Caco-2 (cell line): Measurements from ENCODE around the gene FAM174C. TPM values are rescaled to one million over a fixed set of nuclear protein-coding genes. Genes with fewer than 3 reads are reported as not detected.
A peak's percentile ranks its signal among the peaks of the same experiment; 100 is the strongest.

Source experiments
- BruUV-seq: library from RNA; stranded (reverse); fragments of 400-500 nt; replicated peaks from 2 replicates; lab custom pipeline; 2021; lab: Mats Ljungman, UMichigan
- CTCF ChIA-PET: fragments of 300-600 bp; sonication (Branson Sonifier 250); formaldehyde crosslinking; loops from one replicate; lab custom pipeline; 2022; ENCODE audit warnings: antibody characterized with exemption; lab: Charles Lee
- POLR2A ChIA-PET: fragments of 300-600 bp; sonication (Branson Sonifier 250); formaldehyde crosslinking; loops from one replicate; lab custom pipeline; 2022; ENCODE audit warnings: antibody characterized with exemption; lab: Charles Lee
- DNase-seq, 2 experiments: peaks; one replicate each; pipeline versions ENCODE4 v3.0.0 to v3.0.0-alpha.2; 2020 to 2022
- H3K27me3 ChIP-seq: replicated peaks from 2 replicates; pipeline ENCODE4 v1.6.0; 2011; ENCODE audit warnings: low read length; ENCODE audit not compliant: control insufficient read depth, insufficient read depth
- H3K36me3 ChIP-seq: 2 replicates; pipeline ENCODE4 v1.5.1; 2011; ENCODE audit warnings: low read length; ENCODE audit not compliant: control insufficient read depth, insufficient read depth
- H3K4me1 ChIP-seq: fragments of 250-450 bp; sonication (Bioruptor Pico); 2 replicates; pipeline ENCODE4 v1.5.1; 2020; ENCODE audit warnings: mild to moderate bottlenecking
- H3K4me3 ChIP-seq: 2 replicates; pipeline ENCODE4 v1.5.1; 2011; ENCODE audit warnings: low read depth, mild to moderate bottlenecking, control low read depth, low read length
- H3K9me3 ChIP-seq: fragments of 250-450 bp; sonication (Bioruptor Pico); 2 replicates; pipeline ENCODE4 v1.5.1; 2020; ENCODE audit warnings: mild to moderate bottlenecking, moderate library complexity
- H3K27ac Mint-ChIP-seq: one replicate; pipeline ENCODE4 v1.8.0; 2022; ENCODE audit warnings: mixed read lengths; ENCODE audit not compliant: unreplicated experiment
- H3K27me3 Mint-ChIP-seq: one replicate; pipeline ENCODE4 v1.8.0; 2022; ENCODE audit warnings: mixed read lengths; ENCODE audit not compliant: insufficient read depth, unreplicated experiment
- H3K36me3 Mint-ChIP-seq: one replicate; pipeline ENCODE4 v1.8.0; 2022; ENCODE audit warnings: mild to moderate bottlenecking, mixed read lengths; ENCODE audit not compliant: insufficient read depth, unreplicated experiment
- H3K4me1 Mint-ChIP-seq: one replicate; pipeline ENCODE4 v1.8.0; 2022; ENCODE audit warnings: low read depth, mixed read lengths; ENCODE audit not compliant: unreplicated experiment
- H3K4me3 Mint-ChIP-seq: one replicate; pipeline ENCODE4 v1.8.0; 2022; ENCODE audit warnings: mild to moderate bottlenecking, moderate library complexity, mixed read lengths; ENCODE audit not compliant: unreplicated experiment
- H3K9me3 Mint-ChIP-seq: one replicate; pipeline ENCODE4 v1.8.0; 2022; ENCODE audit warnings: mixed read lengths; ENCODE audit not compliant: unreplicated experiment
- CTCF ChIP-seq, 2 experiments: fragments of 200-600 bp in 1 of 2; IDR thresholded peaks; 1 replicate in 1 of 2; 2 replicates in 1 of 2; pipeline versions ENCODE4 v1.5.1 to v1.8.0; 2011 to 2022; ENCODE audit warnings: antibody characterized with exemption in 1 of 2, control low read depth in 1 of 2, inconsistent platforms in 1 of 2, low read depth in 1 of 2, low read length in 1 of 2, mild to moderate bottlenecking in 1 of 2, moderate library complexity in 1 of 2; ENCODE audit not compliant: insufficient read depth in 1 of 2, severe bottlenecking in 1 of 2, unreplicated experiment in 1 of 2
- intact Hi-C: fragments of 100-400 bp; cut with micrococcal nuclease; formaldehyde crosslinking; loops from one replicate; pipeline ENCODE4 v1.10.0; 2022; ENCODE audit not compliant: unreplicated experiment
- total RNA-seq: library from RNA; stranded (reverse); gene quantifications from 2 replicates; pipeline ENCODE4 v1.2.3, GENCODE V29; 2022

FAM174C gene
- total RNA-seq, 1 experiment from 2014 or later: 51.0 TPM

GRCh38 chr19:1299801-1300200 is 24.5 kb downstream of the FAM174C start:
- BruUV-seq: no TSS peak
- no peaks in the 10 kb centered on the region for H3K27me3 Mint-ChIP-seq
- TF ChIP-seq CTCF (IDR thresholded peaks at IDR 0.05; ENCODE audit: insufficient read depth in 1 of 2, low read depth in 1 of 2, low read length in 1 of 2, severe bottlenecking in 1 of 2, unreplicated experiment in 1 of 2): no peak
- Histone ChIP-seq H3K36me3 (no peaks in the 10 kb centered on the region), H3K4me3 (no peak overlapping the region), H3K9me3 (no peaks in the 10 kb centered on the region), H3K27me3 (no peaks in the 10 kb centered on the region), H3K4me1 (peaks cover 10% of the 10 kb centered on the region)
- no peak overlapping the region for H3K27ac Mint-ChIP-seq
- intact Hi-C loops: loop anchor here (10.0 kb wide), 1 partner anchor 1245 kb away; no protein-coding TSS in a partner anchor
- H3K9me3 Mint-ChIP-seq: no peaks in the 10 kb centered on the region
- peaks cover 6% of the 10 kb centered on the region for H3K36me3 Mint-ChIP-seq
- CTCF ChIA-PET: no interaction called here
- POLR2A ChIA-PET: no interaction called here
- H3K4me3 Mint-ChIP-seq: no peak overlapping the region
- H3K4me1 Mint-ChIP-seq: peaks cover 5% of the 10 kb centered on the region
- DNase-seq: no peak

GRCh38 chr19:1300744-1301490 is 25.6 kb downstream of the FAM174C start:
- Mint-ChIP-seq H3K36me3 (peaks cover 6% of the 10 kb centered on the region), H3K4me1 (peaks cover 5% of the 10 kb centered on the region), H3K27ac (no peak overlapping the region), H3K27me3 (no peaks in the 10 kb centered on the region), H3K4me3 (no peak overlapping the region), H3K9me3 (no peaks in the 10 kb centered on the region)
- H3K4me1 ChIP-seq: peaks cover 11% of the 10 kb centered on the region
- ChIA-PET POLR2A (interaction anchor here (0.7 kb wide), 1 partner anchor 105 kb away, joined by 4 read pairs; no protein-coding TSS in a partner anchor), CTCF (interaction anchor here (0.5 kb wide), 1 partner anchor 25 kb away, joined by 3 read pairs; no protein-coding TSS in a partner anchor)
- TSS peak; percentile 68 for BruUV-seq
- no peak for DNase-seq
- no peaks in the 10 kb centered on the region for H3K36me3 ChIP-seq
- no peaks in the 10 kb centered on the region for H3K27me3 ChIP-seq
- no peak overlapping the region for H3K4me3 ChIP-seq
- H3K9me3 ChIP-seq: no peaks in the 10 kb centered on the region
- intact Hi-C loops: no loop called here
- TF ChIP-seq CTCF (IDR thresholded peaks at IDR 0.05; ENCODE audit: insufficient read depth in 1 of 2, low read depth in 1 of 2, low read length in 1 of 2, severe bottlenecking in 1 of 2, unreplicated experiment in 1 of 2): no peak

GRCh38 chr19:1302533-1303239 is 27.4 kb downstream of the FAM174C start:
- peaks cover 2% of the 10 kb centered on the region for H3K36me3 Mint-ChIP-seq
- no TSS peak for BruUV-seq
- no peak for TF ChIP-seq CTCF (IDR thresholded peaks at IDR 0.05; ENCODE audit: insufficient read depth in 1 of 2, low read depth in 1 of 2, low read length in 1 of 2, severe bottlenecking in 1 of 2, unreplicated experiment in 1 of 2)
- intact Hi-C loops: no loop called here
- no peak overlapping the region for H3K4me3 Mint-ChIP-seq
- H3K4me1 ChIP-seq: peaks cover 11% of the 10 kb centered on the region
- no peaks in the 10 kb centered on the region for H3K9me3 ChIP-seq
- H3K27me3 Mint-ChIP-seq: no peaks in the 10 kb centered on the region
- no peak overlapping the region for H3K4me3 ChIP-seq
- H3K27me3 ChIP-seq: no peaks in the 10 kb centered on the region
- CTCF ChIA-PET: no interaction called here
- no peak overlapping the region for H3K27ac Mint-ChIP-seq
- H3K36me3 ChIP-seq: no peaks in the 10 kb centered on the region
- POLR2A ChIA-PET: no interaction called here
- no peak for DNase-seq
- peaks cover 5% of the 10 kb centered on the region for H3K4me1 Mint-ChIP-seq
- no peaks in the 10 kb centered on the region for H3K9me3 Mint-ChIP-seq
